WTC11 (cell line): ENCODE data around the gene CEP44. TPM values are rescaled to one million over a fixed set of nuclear protein-coding genes. Genes with fewer than 3 reads are reported as not detected.

ENCODE experiments used
- ATAC-seq: fragments of 200-7000 bp; cut with Tn5 transposase; 2 replicates; pipeline ENCODE4 v1.10.0; 2021; ENCODE audit warnings: mild to moderate bottlenecking, moderate library complexity
- CTCF ChIA-PET: fragments of 300-600 bp; sonication (Branson Sonifier 250); formaldehyde crosslinking; loops from one replicate; lab custom pipeline; 2021; ENCODE audit warnings: antibody characterized with exemption; lab: Charles Lee
- POLR2A ChIA-PET: fragments of 350-600 bp; sonication (Branson Sonifier 250); formaldehyde crosslinking; loops from one replicate; lab custom pipeline; 2021; ENCODE audit warnings: antibody characterized with exemption; lab: Charles Lee
- DNase-seq: peaks from one replicate; pipeline ENCODE4 v3.0.0; 2021; ENCODE audit warnings: low spot score
- H3K27ac Mint-ChIP-seq: 2 replicates; pipeline ENCODE4 v1.8.0; 2021; ENCODE audit warnings: mixed read lengths
- H3K27me3 Mint-ChIP-seq: 2 replicates; pipeline ENCODE4 v1.8.0; 2021; ENCODE audit warnings: low read depth, mild to moderate bottlenecking, moderate library complexity, mixed read lengths
- H3K36me3 Mint-ChIP-seq: 2 replicates; pipeline ENCODE4 v1.8.0; 2021; ENCODE audit warnings: mixed read lengths
- H3K4me1 Mint-ChIP-seq: 2 replicates; pipeline ENCODE4 v1.8.0; 2022; ENCODE audit warnings: mixed read lengths
- H3K4me3 Mint-ChIP-seq: 2 replicates; pipeline ENCODE4 v1.8.0; 2021; ENCODE audit warnings: mild to moderate bottlenecking, moderate library complexity, mixed read lengths
- H3K9me3 Mint-ChIP-seq: 2 replicates; pipeline ENCODE4 v1.8.0; 2021; ENCODE audit warnings: mixed read lengths
- CBFB ChIP-seq: sonication (generic); formaldehyde crosslinking; IDR thresholded peaks from 2 replicates; pipeline ENCODE4 v1.8.1; 2022; ENCODE audit warnings: mild to moderate bottlenecking, low read depth, missing genetic modification reagents
- CTCF ChIP-seq: fragments of 200-600 bp; IDR thresholded peaks from 2 replicates; pipeline ENCODE4 v1.8.0; 2022; ENCODE audit warnings: antibody characterized with exemption
- E2F5 ChIP-seq: sonication (generic); formaldehyde crosslinking; IDR thresholded peaks from 2 replicates; pipeline ENCODE4 v1.8.1; 2022; ENCODE audit warnings: mild to moderate bottlenecking, moderate library complexity, missing genetic modification reagents
- IRF1 ChIP-seq: sonication (generic); formaldehyde crosslinking; IDR thresholded peaks from 2 replicates; pipeline ENCODE4 v1.8.0; 2023; ENCODE audit warnings: missing genetic modification reagents
- JAZF1 ChIP-seq: fragments of 250-450 bp; sonication (Bioruptor Pico); IDR thresholded peaks from 2 replicates; pipeline ENCODE4 v1.9.0; 2021; ENCODE audit warnings: moderate library complexity, mild to moderate bottlenecking, inconsistent platforms
- KAT7 ChIP-seq: sonication (generic); formaldehyde crosslinking; IDR thresholded peaks from 2 replicates; pipeline ENCODE4 v1.8.1; 2023; ENCODE audit warnings: missing genetic modification reagents, mild to moderate bottlenecking, borderline replicate concordance
- NFE2L1 ChIP-seq: sonication (generic); formaldehyde crosslinking; IDR thresholded peaks from 2 replicates; pipeline ENCODE4 v1.8.1; 2023; ENCODE audit warnings: missing genetic modification reagents
- NFYB ChIP-seq: sonication (generic); formaldehyde crosslinking; conservative IDR thresholded peaks from 2 replicates; pipeline ENCODE4 v1.8.0; 2022; ENCODE audit warnings: low read depth, missing genetic modification reagents
- NR2C2 ChIP-seq: sonication (generic); formaldehyde crosslinking; IDR thresholded peaks from 2 replicates; pipeline ENCODE4 v1.8.0; 2022; ENCODE audit warnings: mild to moderate bottlenecking, missing genetic modification reagents
- NR3C1 ChIP-seq: sonication (generic); formaldehyde crosslinking; conservative IDR thresholded peaks from 2 replicates; pipeline ENCODE4 v1.8.1; 2023; ENCODE audit warnings: low read depth, mild to moderate bottlenecking, missing genetic modification reagents
- OVOL2 ChIP-seq: fragments of 250-450 bp; sonication (Bioruptor Pico); IDR thresholded peaks from 2 replicates; pipeline ENCODE4 v1.9.0; 2021; ENCODE audit warnings: mild to moderate bottlenecking, borderline replicate concordance
- RORB ChIP-seq: fragments of 250-450 bp; sonication (Bioruptor Pico); IDR thresholded peaks from 2 replicates; pipeline ENCODE4 v1.9.0; 2021; ENCODE audit warnings: mild to moderate bottlenecking
- SMAD3 ChIP-seq: sonication (generic); formaldehyde crosslinking; IDR thresholded peaks from 2 replicates; pipeline ENCODE4 v1.8.0; 2022; ENCODE audit warnings: missing genetic modification reagents, mild to moderate bottlenecking, borderline replicate concordance
- SOX15 ChIP-seq: fragments of 250-450 bp; sonication (Bioruptor Pico); IDR thresholded peaks from 2 replicates; pipeline ENCODE4 v1.9.0; 2021; ENCODE audit warnings: mild to moderate bottlenecking
- USF1 ChIP-seq: sonication (generic); formaldehyde crosslinking; IDR thresholded peaks from 2 replicates; pipeline ENCODE4 v1.8.0; 2022; ENCODE audit warnings: mild to moderate bottlenecking, missing genetic modification reagents
- ZBTB21 ChIP-seq: sonication (generic); formaldehyde crosslinking; IDR thresholded peaks from 2 replicates; pipeline ENCODE4 v1.8.1; 2023; ENCODE audit warnings: mild to moderate bottlenecking, missing genetic modification reagents, borderline replicate concordance
- ZNF219 ChIP-seq: sonication (generic); formaldehyde crosslinking; IDR thresholded peaks from 2 replicates; pipeline ENCODE4 v1.8.0; 2023; ENCODE audit warnings: missing genetic modification reagents, mild to moderate bottlenecking, borderline replicate concordance
- ZNF281 ChIP-seq: sonication (generic); formaldehyde crosslinking; IDR thresholded peaks from 2 replicates; pipeline ENCODE4 v1.8.0; 2023; ENCODE audit warnings: mild to moderate bottlenecking, missing genetic modification reagents
- ZNF671 ChIP-seq: fragments of 250-450 bp; sonication (Bioruptor Pico); IDR thresholded peaks from 2 replicates; pipeline ENCODE4 v1.8.0; 2021; ENCODE audit warnings: mild to moderate bottlenecking
- total RNA-seq: library from RNA; stranded (reverse); gene quantifications from 3 replicates; pipeline ENCODE4 v1.2.3, GENCODE V29; 2021
- TF ChIP-seq, protein P1 (sequence below): fragments of 250-450 bp; sonication (Bioruptor Pico); conservative IDR thresholded peaks from 2 replicates; pipeline ENCODE4 v1.9.0; 2021; ENCODE audit warnings: mild to moderate bottlenecking
- TF ChIP-seq, protein P2 (sequence below): fragments of 250-450 bp; sonication (Bioruptor Pico); IDR thresholded peaks from 2 replicates; pipeline ENCODE4 v1.9.0; 2021; ENCODE audit warnings: mild to moderate bottlenecking
- TF ChIP-seq, protein P3 (sequence below): sonication (generic); formaldehyde crosslinking; IDR thresholded peaks from 2 replicates; pipeline ENCODE4 v1.8.0; 2022; ENCODE audit warnings: missing genetic modification reagents

The CEP44 gene
- total RNA-seq, 1 experiment from 2014 or later, result 17.9 TPM

- TF ChIP-seq CBFB (CRISPR knock-in tag) (no peak), ZNF671 (CRISPR knock-in tag) (no peak), ZBTB21 (no peak), NR2C2 (CRISPR knock-in tag) (no peak), RORB (CRISPR knock-in tag) (no peak), CTCF (no peak), SOX15 (CRISPR knock-in tag) (no peak)
Measured at GRCh38 chr4:174274436-174274835, 9.3 kb upstream of the CEP44 start (continued).

DNA sequence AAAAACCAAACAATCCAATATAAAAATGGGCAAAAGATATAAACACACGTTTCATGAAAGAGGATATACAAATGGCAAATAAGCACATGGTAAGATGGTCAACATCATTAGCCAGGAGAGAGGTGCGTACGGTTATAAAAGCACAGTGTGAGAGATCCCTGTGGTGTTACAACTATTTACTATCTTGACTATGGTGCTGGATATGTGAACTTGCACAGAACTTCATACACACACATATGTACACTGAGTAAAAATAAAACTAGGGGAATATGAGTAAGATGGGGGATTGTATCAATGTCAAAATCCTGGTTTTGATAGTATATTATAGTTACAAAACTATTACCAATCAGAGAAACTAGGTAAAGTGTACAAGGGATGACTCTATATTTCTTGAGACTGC lies 8.6 kb upstream of the CEP44 start:
- no peak overlapping the region for H3K27ac Mint-ChIP-seq
- no peak for ATAC-seq
- ChIA-PET CTCF (no interaction called here), POLR2A (no interaction called here)
- H3K4me1 Mint-ChIP-seq, result no peaks in the 10 kb centered on the region
- H3K36me3 Mint-ChIP-seq, result no peaks in the 10 kb centered on the region
- H3K4me3 Mint-ChIP-seq, result no peak overlapping the region
- no peaks in the 10 kb centered on the region for H3K9me3 Mint-ChIP-seq
- TF ChIP-seq JAZF1 (CRISPR knock-in tag) (no peak), SMAD3 (CRISPR knock-in tag) (no peak)
- TF ChIP-seq, protein P1, sequence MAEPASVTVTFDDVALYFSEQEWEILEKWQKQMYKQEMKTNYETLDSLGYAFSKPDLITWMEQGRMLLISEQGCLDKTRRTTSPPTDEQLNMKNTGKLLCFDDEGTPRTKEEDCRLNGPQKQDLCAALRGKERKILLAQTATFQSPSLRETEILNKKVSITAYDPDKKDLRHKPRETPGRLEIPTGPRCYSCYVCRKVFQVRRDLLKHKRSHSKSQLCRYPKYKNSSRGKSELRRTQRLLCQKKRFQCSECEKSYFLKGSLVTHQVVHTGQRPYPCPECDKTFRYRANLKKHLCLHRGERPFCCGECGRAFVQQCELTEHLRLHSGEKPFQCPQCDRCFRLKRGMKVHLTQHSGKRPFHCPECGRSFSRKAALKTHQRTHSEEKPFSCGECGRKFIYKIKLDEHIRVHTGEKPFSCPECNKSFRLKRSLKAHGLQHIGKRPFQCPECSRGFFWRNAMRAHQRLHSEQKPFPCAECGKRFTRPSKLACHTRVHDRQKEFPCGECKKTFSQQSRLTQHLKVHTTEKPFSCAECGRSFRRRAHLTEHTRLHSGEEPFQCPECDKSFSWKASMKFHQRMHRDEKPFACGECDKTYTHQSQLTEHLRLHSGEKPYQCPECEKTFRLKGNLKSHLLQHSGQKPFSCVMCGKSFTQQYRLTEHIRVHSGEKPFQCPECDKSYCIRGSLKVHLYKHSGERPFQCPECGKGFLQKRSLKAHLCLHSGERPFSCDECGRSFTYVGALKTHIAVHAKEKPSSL (CRISPR knock-in tag), result no peak
- no peak for DNase-seq
- no peaks in the 10 kb centered on the region for H3K27me3 Mint-ChIP-seq

GRCh38 chr4:174277433-174277832 lies 6.3 kb upstream of the CEP44 start:
- Mint-ChIP-seq H3K4me3 (no peak overlapping the region), H3K27ac (no peak overlapping the region), H3K9me3 (no peaks in the 10 kb centered on the region), H3K4me1 (peaks cover 2% of the 10 kb centered on the region; the same call in 1 of the 2 replicates), H3K36me3 (no peaks in the 10 kb centered on the region), H3K27me3 (no peaks in the 10 kb centered on the region)
- no peak for DNase-seq
- ChIA-PET POLR2A (no interaction called here), CTCF (no interaction called here)
- no peak for ATAC-seq
- TF ChIP-seq NFYB (no peak), E2F5 (no peak), IRF1 (CRISPR knock-in tag) (no peak), OVOL2 (no peak), SMAD3 (CRISPR knock-in tag) (no peak), USF1 (CRISPR knock-in tag) (no peak), ZNF219 (CRISPR knock-in tag) (no peak), NFE2L1 (CRISPR knock-in tag) (no peak), KAT7 (CRISPR knock-in tag) (no peak), NR3C1 (CRISPR knock-in tag) (no peak), ZNF281 (CRISPR knock-in tag) (no peak)
- TF ChIP-seq, protein P2, sequence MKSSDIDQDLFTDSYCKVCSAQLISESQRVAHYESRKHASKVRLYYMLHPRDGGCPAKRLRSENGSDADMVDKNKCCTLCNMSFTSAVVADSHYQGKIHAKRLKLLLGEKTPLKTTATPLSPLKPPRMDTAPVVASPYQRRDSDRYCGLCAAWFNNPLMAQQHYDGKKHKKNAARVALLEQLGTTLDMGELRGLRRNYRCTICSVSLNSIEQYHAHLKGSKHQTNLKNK (CRISPR knock-in tag), result no peak
- TF ChIP-seq, protein P3, sequence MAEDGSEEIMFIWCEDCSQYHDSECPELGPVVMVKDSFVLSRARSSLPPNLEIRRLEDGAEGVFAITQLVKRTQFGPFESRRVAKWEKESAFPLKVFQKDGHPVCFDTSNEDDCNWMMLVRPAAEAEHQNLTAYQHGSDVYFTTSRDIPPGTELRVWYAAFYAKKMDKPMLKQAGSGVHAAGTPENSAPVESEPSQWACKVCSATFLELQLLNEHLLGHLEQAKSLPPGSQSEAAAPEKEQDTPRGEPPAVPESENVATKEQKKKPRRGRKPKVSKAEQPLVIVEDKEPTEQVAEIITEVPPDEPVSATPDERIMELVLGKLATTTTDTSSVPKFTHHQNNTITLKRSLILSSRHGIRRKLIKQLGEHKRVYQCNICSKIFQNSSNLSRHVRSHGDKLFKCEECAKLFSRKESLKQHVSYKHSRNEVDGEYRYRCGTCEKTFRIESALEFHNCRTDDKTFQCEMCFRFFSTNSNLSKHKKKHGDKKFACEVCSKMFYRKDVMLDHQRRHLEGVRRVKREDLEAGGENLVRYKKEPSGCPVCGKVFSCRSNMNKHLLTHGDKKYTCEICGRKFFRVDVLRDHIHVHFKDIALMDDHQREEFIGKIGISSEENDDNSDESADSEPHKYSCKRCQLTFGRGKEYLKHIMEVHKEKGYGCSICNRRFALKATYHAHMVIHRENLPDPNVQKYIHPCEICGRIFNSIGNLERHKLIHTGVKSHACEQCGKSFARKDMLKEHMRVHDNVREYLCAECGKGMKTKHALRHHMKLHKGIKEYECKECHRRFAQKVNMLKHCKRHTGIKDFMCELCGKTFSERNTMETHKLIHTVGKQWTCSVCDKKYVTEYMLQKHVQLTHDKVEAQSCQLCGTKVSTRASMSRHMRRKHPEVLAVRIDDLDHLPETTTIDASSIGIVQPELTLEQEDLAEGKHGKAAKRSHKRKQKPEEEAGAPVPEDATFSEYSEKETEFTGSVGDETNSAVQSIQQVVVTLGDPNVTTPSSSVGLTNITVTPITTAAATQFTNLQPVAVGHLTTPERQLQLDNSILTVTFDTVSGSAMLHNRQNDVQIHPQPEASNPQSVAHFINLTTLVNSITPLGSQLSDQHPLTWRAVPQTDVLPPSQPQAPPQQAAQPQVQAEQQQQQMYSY (CRISPR knock-in tag), result no peak
